Measurements from ENCODE around the gene ABCB4.

GRCh38 chr7:87473192-87473591, 2.3 kb downstream of the ABCB4 start:
- TF ChIP-seq CTCF (IDR thresholded peaks at IDR 0.05) (no peak), POLR2A (IDR thresholded peaks at IDR 0.05) (no peak), POLR2AphosphoS5 (IDR thresholded peaks at IDR 0.05) (no peak)

All from breast epithelium (tissue), 3 donors.